SK-N-SH treated with all-trans-retinoic acid at 6 μM for 48 hours (cell line): ENCODE results near the gene FCRL6.

ENCODE experiments used
- ARNTL ChIP-seq: fragments of 450-650 bp; formaldehyde crosslinking; IDR thresholded peaks from 2 replicates; pipeline ENCODE4 v1.5.0; 2020; ENCODE audit warnings: low read depth, mild to moderate bottlenecking, moderate library complexity, borderline replicate concordance
- BACH2 ChIP-seq: fragments of 250-450 bp; sonication (Bioruptor Pico); IDR thresholded peaks from 2 replicates; pipeline ENCODE4 v1.9.0; 2021; ENCODE audit warnings: mild to moderate bottlenecking, borderline replicate concordance
- CSDC2 ChIP-seq: fragments of 250-450 bp; sonication (Bioruptor Pico); IDR thresholded peaks from 2 replicates; pipeline ENCODE4 v1.5.0; 2020; ENCODE audit warnings: mild to moderate bottlenecking, moderate library complexity
- OSR1 ChIP-seq: fragments of 250-450 bp; sonication (Bioruptor Pico); IDR thresholded peaks from 2 replicates; pipeline ENCODE4 v1.8.0; 2022; ENCODE audit warnings: moderate library complexity, mild to moderate bottlenecking, inconsistent platforms
- PPARA ChIP-seq: fragments of 250-450 bp; sonication (Bioruptor Pico); IDR thresholded peaks from 2 replicates; pipeline ENCODE4 v1.5.0; 2020; ENCODE audit warnings: mild to moderate bottlenecking, borderline replicate concordance
- TOX ChIP-seq: fragments of 250-450 bp; sonication (Bioruptor Pico); IDR thresholded peaks from 2 replicates; pipeline ENCODE4 v1.8.0; 2021; ENCODE audit warnings: mild to moderate bottlenecking, moderate library complexity, borderline replicate concordance
- ZC3H10 ChIP-seq: fragments of 250-450 bp; sonication (Bioruptor Pico); IDR thresholded peaks from 2 replicates; pipeline ENCODE4 v1.5.1; 2021; ENCODE audit warnings: mild to moderate bottlenecking, moderate library complexity
- ZFP3 ChIP-seq: fragments of 250-450 bp; sonication (Bioruptor Pico); IDR thresholded peaks from 2 replicates; pipeline ENCODE4 v1.5.0; 2020; ENCODE audit warnings: mild to moderate bottlenecking, moderate library complexity
- ZFP30 ChIP-seq: fragments of 450-650 bp; formaldehyde crosslinking; IDR thresholded peaks from 2 replicates; pipeline ENCODE4 v1.5.0; 2022; ENCODE audit warnings: mild to moderate bottlenecking, moderate library complexity
- ZNF70 ChIP-seq: fragments of 450-650 bp; formaldehyde crosslinking; IDR thresholded peaks from 2 replicates; pipeline ENCODE4 v1.5.0; 2020; ENCODE audit warnings: mild to moderate bottlenecking, moderate library complexity
- TF ChIP-seq, protein P1 (sequence below): fragments of 250-450 bp; sonication (Bioruptor Pico); IDR thresholded peaks from 2 replicates; pipeline ENCODE4 v1.5.1; 2021; ENCODE audit warnings: mild to moderate bottlenecking, moderate library complexity
- TF ChIP-seq, protein P2 (sequence below): fragments of 250-450 bp; sonication (Bioruptor Pico); IDR thresholded peaks from 2 replicates; pipeline ENCODE4 v1.8.0; 2020; ENCODE audit warnings: mild to moderate bottlenecking, moderate library complexity, borderline replicate concordance
- TF ChIP-seq, protein P3 (sequence below): fragments of 250-450 bp; sonication (Bioruptor Pico); IDR thresholded peaks from 2 replicates; pipeline ENCODE4 v1.5.1; 2020; ENCODE audit warnings: low read depth, mild to moderate bottlenecking, moderate library complexity

DNA sequence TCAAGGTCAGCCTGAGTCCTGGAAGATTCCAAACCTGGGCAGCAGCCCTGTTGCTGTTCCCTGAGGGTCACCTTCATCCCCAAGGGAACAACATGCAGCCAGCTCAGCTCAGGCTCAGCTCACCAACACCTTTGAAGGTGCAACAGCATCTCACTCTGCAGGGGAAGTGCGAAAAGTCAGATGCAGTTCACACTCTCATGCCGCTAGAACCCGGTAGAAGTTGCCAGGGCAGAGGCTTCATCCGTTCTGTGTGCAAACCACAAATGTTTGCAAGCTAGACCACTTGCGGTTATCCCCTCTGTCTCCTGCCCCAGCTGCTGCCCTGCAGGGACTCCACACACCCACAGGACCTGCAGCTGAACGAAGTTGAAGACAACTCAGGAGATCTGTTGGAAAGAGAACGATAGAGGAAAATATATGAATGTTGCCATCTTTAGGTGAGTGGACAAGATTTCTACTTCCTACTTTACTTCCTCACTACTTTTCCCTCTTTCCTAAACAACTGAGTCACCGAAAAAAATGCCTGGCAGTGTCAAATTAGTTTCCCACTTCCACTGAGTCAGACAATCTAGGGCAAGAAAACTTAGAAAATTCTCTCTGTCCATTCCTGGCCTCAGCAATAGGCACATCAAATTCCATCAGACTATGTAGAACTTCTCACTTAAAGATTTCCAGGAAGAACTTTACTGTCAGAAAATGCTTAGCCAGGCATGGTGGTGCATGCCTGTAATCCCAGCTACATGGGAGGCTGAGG is 1.8 kb upstream of the FCRL6 start:
- TF ChIP-seq, protein P1, sequence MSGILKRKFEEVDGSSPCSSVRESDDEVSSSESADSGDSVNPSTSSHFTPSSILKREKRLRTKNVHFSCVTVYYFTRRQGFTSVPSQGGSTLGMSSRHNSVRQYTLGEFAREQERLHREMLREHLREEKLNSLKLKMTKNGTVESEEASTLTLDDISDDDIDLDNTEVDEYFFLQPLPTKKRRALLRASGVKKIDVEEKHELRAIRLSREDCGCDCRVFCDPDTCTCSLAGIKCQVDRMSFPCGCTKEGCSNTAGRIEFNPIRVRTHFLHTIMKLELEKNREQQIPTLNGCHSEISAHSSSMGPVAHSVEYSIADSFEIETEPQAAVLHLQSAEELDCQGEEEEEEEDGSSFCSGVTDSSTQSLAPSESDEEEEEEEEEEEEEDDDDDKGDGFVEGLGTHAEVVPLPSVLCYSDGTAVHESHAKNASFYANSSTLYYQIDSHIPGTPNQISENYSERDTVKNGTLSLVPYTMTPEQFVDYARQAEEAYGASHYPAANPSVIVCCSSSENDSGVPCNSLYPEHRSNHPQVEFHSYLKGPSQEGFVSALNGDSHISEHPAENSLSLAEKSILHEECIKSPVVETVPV (CRISPR knock-in tag): no peak
- no peak for TF ChIP-seq ZNF70
- TF ChIP-seq ARNTL (CRISPR knock-in tag): no peak
- TF ChIP-seq, protein P2, sequence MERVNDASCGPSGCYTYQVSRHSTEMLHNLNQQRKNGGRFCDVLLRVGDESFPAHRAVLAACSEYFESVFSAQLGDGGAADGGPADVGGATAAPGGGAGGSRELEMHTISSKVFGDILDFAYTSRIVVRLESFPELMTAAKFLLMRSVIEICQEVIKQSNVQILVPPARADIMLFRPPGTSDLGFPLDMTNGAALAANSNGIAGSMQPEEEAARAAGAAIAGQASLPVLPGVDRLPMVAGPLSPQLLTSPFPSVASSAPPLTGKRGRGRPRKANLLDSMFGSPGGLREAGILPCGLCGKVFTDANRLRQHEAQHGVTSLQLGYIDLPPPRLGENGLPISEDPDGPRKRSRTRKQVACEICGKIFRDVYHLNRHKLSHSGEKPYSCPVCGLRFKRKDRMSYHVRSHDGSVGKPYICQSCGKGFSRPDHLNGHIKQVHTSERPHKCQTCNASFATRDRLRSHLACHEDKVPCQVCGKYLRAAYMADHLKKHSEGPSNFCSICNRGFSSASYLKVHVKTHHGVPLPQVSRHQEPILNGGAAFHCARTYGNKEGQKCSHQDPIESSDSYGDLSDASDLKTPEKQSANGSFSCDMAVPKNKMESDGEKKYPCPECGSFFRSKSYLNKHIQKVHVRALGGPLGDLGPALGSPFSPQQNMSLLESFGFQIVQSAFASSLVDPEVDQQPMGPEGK (CRISPR knock-in tag): no peak
- TF ChIP-seq, protein P3, sequence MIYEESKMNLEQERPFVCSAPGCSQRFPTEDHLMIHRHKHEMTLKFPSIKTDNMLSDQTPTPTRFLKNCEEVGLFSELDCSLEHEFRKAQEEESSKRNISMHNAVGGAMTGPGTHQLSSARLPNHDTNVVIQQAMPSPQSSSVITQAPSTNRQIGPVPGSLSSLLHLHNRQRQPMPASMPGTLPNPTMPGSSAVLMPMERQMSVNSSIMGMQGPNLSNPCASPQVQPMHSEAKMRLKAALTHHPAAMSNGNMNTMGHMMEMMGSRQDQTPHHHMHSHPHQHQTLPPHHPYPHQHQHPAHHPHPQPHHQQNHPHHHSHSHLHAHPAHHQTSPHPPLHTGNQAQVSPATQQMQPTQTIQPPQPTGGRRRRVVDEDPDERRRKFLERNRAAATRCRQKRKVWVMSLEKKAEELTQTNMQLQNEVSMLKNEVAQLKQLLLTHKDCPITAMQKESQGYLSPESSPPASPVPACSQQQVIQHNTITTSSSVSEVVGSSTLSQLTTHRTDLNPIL: no peak
- no peak for TF ChIP-seq ZFP3 (CRISPR knock-in tag)
- TF ChIP-seq TOX: no peak
- TF ChIP-seq OSR1 (CRISPR knock-in tag): no peak
- no peak for TF ChIP-seq ZC3H10 (CRISPR knock-in tag)
- TF ChIP-seq ZFP30: no peak
- TF ChIP-seq BACH2 (CRISPR knock-in tag): no peak
- no peak for TF ChIP-seq CSDC2 (CRISPR knock-in tag)
- no peak for TF ChIP-seq PPARA (CRISPR knock-in tag)
